Left ventricle myocardium inferior (tissue), 1 donor: ENCODE measurements around the gene MMP12. TPM values are rescaled to one million over a fixed set of nuclear protein-coding genes. Genes with fewer than 3 reads are reported as not detected.
"Not testable (repeated sequence)": the region's sequence is repeated elsewhere in the genome, so short reads cannot be mapped to it uniquely, and the experiment has no call there.

Experiments
- DNase-seq: peaks from one replicate; pipeline ENCODE4 v3.0.0-alpha.2; 2020
- H3K27ac ChIP-seq: fragments of 200-600 bp; replicated peaks from 2 replicates; pipeline ENCODE4 v1.8.0; 2021
- H3K27me3 ChIP-seq: fragments of 200-600 bp; 2 replicates; pipeline ENCODE4 v1.8.0; 2021; ENCODE audit warnings: low read depth
- H3K36me3 ChIP-seq: fragments of 200-600 bp; 2 replicates; pipeline ENCODE4 v1.8.0; 2021
- H3K4me1 ChIP-seq: fragments of 200-600 bp; 2 replicates; pipeline ENCODE4 v1.8.0; 2021
- H3K4me3 ChIP-seq: fragments of 200-600 bp; 2 replicates; pipeline ENCODE4 v1.8.0; 2021; ENCODE audit warnings: mild to moderate bottlenecking, moderate library complexity
- H3K9me3 ChIP-seq: fragments of 200-600 bp; replicated peaks from 2 replicates; pipeline ENCODE4 v1.8.0; 2021
- CTCF ChIP-seq: fragments of 200-600 bp; IDR thresholded peaks from 2 replicates; pipeline ENCODE4 v1.8.0; 2021; ENCODE audit warnings: antibody characterized with exemption, mild to moderate bottlenecking, borderline replicate concordance
- intact Hi-C: fragments of 100-400 bp; cut with micrococcal nuclease; formaldehyde crosslinking; loops from one replicate; pipeline ENCODE4 v1.11.0; 2022
- total RNA-seq: library from RNA; stranded (reverse); fragmentation: NEBNext Ultra II Directional; extraction: Animal tissue kit (Norgen Biotek cat#: 25700); gene quantifications from one replicate; pipeline ENCODE4 v1.2.1, GENCODE V29; 2021
- donor health status: DM: no; HTN: yes; CAD: no; lungs with severe emphysema.

The MMP12 gene
- total RNA-seq, 1 donor from 2014 or later: not detected

- Histone ChIP-seq H3K4me1 (no peaks in the 10 kb centered on the region), H3K36me3 (no peaks in the 10 kb centered on the region), H3K9me3 (no peaks in the 10 kb centered on the region), H3K4me3 (no peak overlapping the region), H3K27ac (no peak overlapping the region), H3K27me3 (no peaks in the 10 kb centered on the region)
- DNase-seq: no peak
- intact Hi-C loops: no loop called here
- TF ChIP-seq CTCF: no peak
These were observed 37.7 kb upstream of the MMP12 start for GRCh38 chr11:102912482-102912830.

- H3K36me3 ChIP-seq: no peaks in the 10 kb centered on the region
- intact Hi-C loops: no loop called here
- no peak for TF ChIP-seq CTCF
- no peaks in the 10 kb centered on the region for H3K27me3 ChIP-seq
- H3K9me3 ChIP-seq: no peaks in the 10 kb centered on the region
- H3K4me1 ChIP-seq: no peaks in the 10 kb centered on the region
- no peak overlapping the region for H3K27ac ChIP-seq
- no peak for DNase-seq
- H3K4me3 ChIP-seq: no peak overlapping the region
These were observed 37.1 kb upstream of the MMP12 start for GRCh38 chr11:102911758-102912481.

- H3K9me3 ChIP-seq, intact Hi-C loops, H3K4me1 ChIP-seq, H3K27ac ChIP-seq, H3K4me3 ChIP-seq, DNase-seq, H3K36me3 ChIP-seq, H3K27me3 ChIP-seq: not testable (repeated sequence)
These were observed 31.1 kb upstream of the MMP12 start for GRCh38 chr11:102905848-102906247.

- H3K9me3 ChIP-seq, DNase-seq, H3K27me3 ChIP-seq, H3K27ac ChIP-seq, H3K4me3 ChIP-seq, H3K4me1 ChIP-seq, H3K36me3 ChIP-seq, intact Hi-C loops: not testable (repeated sequence)
These were observed 29.1 kb upstream of the MMP12 start for GRCh38 chr11:102903895-102904294.

- no peak for DNase-seq
- H3K36me3 ChIP-seq: no peaks in the 10 kb centered on the region
- H3K9me3 ChIP-seq: peaks cover 8% of the 10 kb centered on the region
- H3K27ac ChIP-seq: no peak overlapping the region
- TF ChIP-seq CTCF: no peak
- intact Hi-C loops: no loop called here
- H3K27me3 ChIP-seq: peaks cover 4% of the 10 kb centered on the region
- no peaks in the 10 kb centered on the region for H3K4me1 ChIP-seq
- no peak overlapping the region for H3K4me3 ChIP-seq
These were observed 25.6 kb upstream of the MMP12 start for GRCh38 chr11:102900346-102900745.

- Histone ChIP-seq H3K4me3 (no peak overlapping the region), H3K27ac (no peak overlapping the region), H3K9me3 (peaks cover 20% of the 10 kb centered on the region), H3K36me3 (no peaks in the 10 kb centered on the region), H3K27me3 (peaks cover 4% of the 10 kb centered on the region), H3K4me1 (no peaks in the 10 kb centered on the region)
- intact Hi-C loops: no loop called here
- DNase-seq: no peak
- TF ChIP-seq CTCF: no peak
These were observed 17.0 kb upstream of the MMP12 start for GRCh38 chr11:102891736-102892135.
